ENCODE results near the gene WNK1.
"Not testable (repeated sequence)": the region's sequence is repeated elsewhere in the genome, so short reads cannot be mapped to it uniquely, and the experiment has no call there.

The WNK1 gene

GRCh38 chr12:785706-786105, 33.3 kb downstream of the WNK1 start:
- Histone ChIP-seq H3K36me3 (ENCODE audit: control insufficient read depth, insufficient read depth, low read length) (no peaks in the 10 kb centered on the region), H3K9ac (no peak overlapping the region), H3K79me2 (peaks cover 29% of the 10 kb centered on the region), H3K4me1 (peaks cover 11% of the 10 kb centered on the region), H3K4me2 (ENCODE audit: low read length) (no peak overlapping the region), H2AFZ (no peak overlapping the region), H3K4me3 (ENCODE audit: low read depth, low read length) (no peak overlapping the region), H3K27ac (no peak overlapping the region), H3K27me3 (ENCODE audit: control insufficient read depth, insufficient read depth, low read length) (no peaks in the 10 kb centered on the region), H3K9me3 (ENCODE audit: control insufficient read depth, low read length) (no peaks in the 10 kb centered on the region)
- TF ChIP-seq CTCF (IDR thresholded peaks at IDR 0.05): no peak

DNA sequence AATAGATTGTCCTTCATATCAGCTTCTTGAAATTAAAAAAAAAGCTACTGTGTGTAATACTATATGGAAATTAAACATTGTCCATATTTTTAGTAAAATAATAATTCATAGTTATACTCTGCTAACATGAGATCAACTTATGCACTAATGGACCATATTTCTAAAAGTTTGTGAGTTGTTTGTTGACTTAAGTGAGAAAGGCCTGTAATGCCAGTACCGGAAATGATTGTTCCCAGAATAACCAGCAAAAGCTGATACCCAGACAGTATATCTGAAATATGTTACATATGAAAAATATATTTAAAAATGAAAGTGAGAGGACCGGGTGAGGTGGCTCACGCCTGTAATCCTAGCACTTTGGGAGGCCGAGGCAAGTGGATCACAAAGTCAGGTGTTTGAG, 35.9 kb downstream of the WNK1 start:
- H3K79me2 ChIP-seq: peaks cover 13% of the 10 kb centered on the region
- H3K4me2 ChIP-seq (ENCODE audit: low read length): no peak overlapping the region
- H3K4me1 ChIP-seq: peaks cover 7% of the 10 kb centered on the region
- H2AFZ ChIP-seq: no peak overlapping the region
- no peak for TF ChIP-seq CTCF (IDR thresholded peaks at IDR 0.05)
- H3K4me3 ChIP-seq (ENCODE audit: low read depth, low read length): no peak overlapping the region
- H3K9ac ChIP-seq: no peak overlapping the region
- H3K27me3 ChIP-seq (ENCODE audit: control insufficient read depth, insufficient read depth, low read length): no peaks in the 10 kb centered on the region
- no peaks in the 10 kb centered on the region for H3K9me3 ChIP-seq (ENCODE audit: control insufficient read depth, low read length)
- H3K36me3 ChIP-seq (ENCODE audit: control insufficient read depth, insufficient read depth, low read length): no peaks in the 10 kb centered on the region
- H3K27ac ChIP-seq: no peak overlapping the region

DNA sequence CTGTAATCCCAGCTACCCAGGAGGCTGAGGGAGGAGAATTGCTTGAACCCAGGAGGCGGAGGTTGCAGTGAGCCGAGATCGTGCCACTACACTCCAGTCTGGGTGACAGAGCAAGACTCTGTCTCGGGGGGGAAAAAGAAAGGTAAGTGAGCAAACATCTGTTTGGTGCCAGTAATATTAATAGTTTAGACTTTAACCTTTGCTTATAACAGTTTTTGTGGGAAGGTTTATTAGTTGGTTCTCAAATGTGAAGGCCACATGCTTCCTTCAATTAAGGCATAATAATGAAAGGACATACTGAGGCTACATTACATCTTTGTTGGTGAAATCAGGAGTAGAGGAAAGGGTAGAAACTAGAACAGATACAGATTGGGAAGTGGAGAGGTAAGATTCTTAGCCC, 36.4 kb downstream of the WNK1 start:
- not testable (repeated sequence) for H3K36me3 ChIP-seq (ENCODE audit: control insufficient read depth, insufficient read depth, low read length); H3K9ac ChIP-seq; H3K27me3 ChIP-seq (ENCODE audit: control insufficient read depth, insufficient read depth, low read length); H3K4me2 ChIP-seq (ENCODE audit: low read length); H3K9me3 ChIP-seq (ENCODE audit: control insufficient read depth, low read length); H3K4me1 ChIP-seq; H3K27ac ChIP-seq; H2AFZ ChIP-seq; H3K4me3 ChIP-seq (ENCODE audit: low read depth, low read length)
- peaks cover 12% of the 10 kb centered on the region for H3K79me2 ChIP-seq

GRCh38 chr12:789852-790563, 37.6 kb downstream of the WNK1 start:
- H3K27me3 ChIP-seq (ENCODE audit: control insufficient read depth, insufficient read depth, low read length): no peaks in the 10 kb centered on the region
- TF ChIP-seq CTCF (IDR thresholded peaks at IDR 0.05): no peak
- no peak overlapping the region for H3K9ac ChIP-seq
- peaks cover 7% of the 10 kb centered on the region for H3K4me1 ChIP-seq
- H3K27ac ChIP-seq: no peak overlapping the region
- no peaks in the 10 kb centered on the region for H3K36me3 ChIP-seq (ENCODE audit: control insufficient read depth, insufficient read depth, low read length)
- peaks cover 13% of the 10 kb centered on the region for H3K79me2 ChIP-seq
- no peak overlapping the region for H3K4me3 ChIP-seq (ENCODE audit: low read depth, low read length)
- H3K9me3 ChIP-seq (ENCODE audit: control insufficient read depth, low read length): no peaks in the 10 kb centered on the region
- no peak overlapping the region for H3K4me2 ChIP-seq (ENCODE audit: low read length)
- H2AFZ ChIP-seq: no peak overlapping the region

DNA sequence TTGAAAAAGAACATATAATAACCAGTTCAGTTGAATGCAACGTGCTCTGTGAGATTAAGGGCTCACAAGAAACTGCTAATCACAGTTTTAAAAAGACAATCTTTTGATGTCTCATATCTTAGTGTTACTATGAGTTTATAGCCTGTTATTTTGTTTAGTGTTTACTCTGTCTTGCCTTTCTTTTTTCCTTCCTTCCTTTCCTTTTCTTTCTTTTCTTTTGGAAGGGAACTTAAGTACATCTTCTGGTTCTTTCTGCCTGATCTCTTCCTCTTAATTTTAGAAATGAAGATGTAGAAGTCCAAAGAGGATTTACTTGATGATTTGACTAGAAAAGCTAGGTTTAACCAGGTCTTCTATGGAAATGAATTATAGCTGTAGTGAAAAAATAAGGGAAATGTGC, 38.2 kb downstream of the WNK1 start:
- peaks cover 13% of the 10 kb centered on the region for H3K79me2 ChIP-seq
- H2AFZ ChIP-seq: no peak overlapping the region
- no peak overlapping the region for H3K9ac ChIP-seq
- H3K4me1 ChIP-seq: peaks cover 9% of the 10 kb centered on the region
- H3K9me3 ChIP-seq (ENCODE audit: control insufficient read depth, low read length): no peaks in the 10 kb centered on the region
- H3K27ac ChIP-seq: no peak overlapping the region
- TF ChIP-seq CTCF (IDR thresholded peaks at IDR 0.05): no peak
- no peaks in the 10 kb centered on the region for H3K36me3 ChIP-seq (ENCODE audit: control insufficient read depth, insufficient read depth, low read length)
- H3K27me3 ChIP-seq (ENCODE audit: control insufficient read depth, insufficient read depth, low read length): no peaks in the 10 kb centered on the region
- no peak overlapping the region for H3K4me3 ChIP-seq (ENCODE audit: low read depth, low read length)
- H3K4me2 ChIP-seq (ENCODE audit: low read length): no peak overlapping the region

All from parathyroid adenoma (tissue), 2 donors.